Sigmoid colon (tissue), 7 donors: ENCODE measurements around the gene HAAO. TPM values are rescaled to one million over a fixed set of nuclear protein-coding genes. Genes with fewer than 3 reads are reported as not detected.
A peak's percentile ranks its signal among the peaks of the same experiment; 100 is the strongest.

ENCODE experiments used
- DNase-seq: peaks from one replicate; pipeline ENCODE4 v3.0.0-alpha.2; 2019
- H3K27ac ChIP-seq, 4 donors: fragments of 200-600 bp; sonication (generic); one replicate each; pipeline ENCODE4 v1.5.1; 2016 to 2019; ENCODE audit warnings: mild to moderate bottlenecking in 1 of 4
- H3K27me3 ChIP-seq, 3 donors: fragments of 200-600 bp; sonication (generic); one replicate each; pipeline ENCODE4 v1.5.1; 2019; ENCODE audit warnings: mild to moderate bottlenecking in 1 of 3
- H3K36me3 ChIP-seq, 4 donors: fragments of 200-600 bp; sonication (generic); one replicate each; pipeline ENCODE4 v1.5.1; 2016 to 2019
- H3K4me1 ChIP-seq, 4 donors: fragments of 200-600 bp; sonication (generic); one replicate each; pipeline ENCODE4 v1.5.1; 2017 to 2019
- H3K4me3 ChIP-seq, 4 donors: fragments of 200-600 bp; sonication (generic); one replicate each; pipeline ENCODE4 v1.5.1; 2017 to 2019; ENCODE audit warnings: mild to moderate bottlenecking in 2 of 4, moderate library complexity in 1 of 4
- H3K9me3 ChIP-seq, 4 donors: fragments of 200-600 bp in 3 of 4; sonication (generic) in 3 of 4; one replicate each; pipeline versions ENCODE4 v1.5.1 to v1.6.1; 2013 to 2019
- EP300 ChIP-seq, 4 donors: sonication (generic); formaldehyde crosslinking; IDR thresholded peaks; one replicate each; pipeline ENCODE4 v1.6.1; 2017; ENCODE audit warnings: antibody characterized with exemption in 4 of 4
- POLR2A ChIP-seq, 2 donors: fragments of 450-650 bp; IDR thresholded peaks; one replicate each; pipeline ENCODE4 v1.6.1; 2016; ENCODE audit warnings: antibody characterized with exemption in 2 of 2, mild to moderate bottlenecking in 2 of 2, moderate library complexity in 2 of 2
- POLR2AphosphoS5 ChIP-seq, 4 donors: sonication (generic); formaldehyde crosslinking; IDR thresholded peaks; one replicate each; pipeline ENCODE4 v1.6.1; 2017; ENCODE audit warnings: antibody characterized with exemption in 4 of 4
- WGBS, 2 donors: extraction: QIAGEN DNeasy Blood & Tissue Kit; methylation state at CpG; one replicate each; pipeline ENCODE4 v1.1.7; 2013; 5-methylcytosine and 5-hydroxymethylcytosine counted together
- intact Hi-C: fragments of 100-400 bp; cut with DNase I; formaldehyde crosslinking; loops from one replicate; pipeline ENCODE4 v1.15.1; 2023
- polyA plus RNA-seq, 3 donors: library from polyadenylated mRNA; stranded (reverse); fragments of 200-250 nt; gene quantifications; one replicate each; pipeline ENCODE4 v1.2.3, GENCODE V29; 2013
- total RNA-seq, 4 donors: library from RNA; depleted of rRNA; stranded (reverse); fragments of >200 nt; gene quantifications; one replicate each; pipeline ENCODE4 v1.1.0, GENCODE V29; 2016
- TF ChIP-seq, protein P1 (sequence below), 4 experiments: fragments of 450-650 bp in 3 of 4; fragments of 200-600 bp in 1 of 4; IDR thresholded peaks; one replicate each; pipeline ENCODE4 v1.5.1; 2016 to 2019; ENCODE audit warnings: antibody characterized with exemption in 4 of 4, mild to moderate bottlenecking in 3 of 4, moderate library complexity in 2 of 4
- donor health status: healthy with polysubstance abuse.
- donor health status: Bipolar disorder and iron deficiency.
- donor health status: healthy.

HAAO gene
- total RNA-seq (1 to 10 TPM; 2.5 to 5.6 (median 3.5) TPM), polyA plus RNA-seq (10 to 100 TPM in 2 of 3 donors, 1 to 10 TPM in 1; 8.3 to 37.9 (median 12.6) TPM)

DNA sequence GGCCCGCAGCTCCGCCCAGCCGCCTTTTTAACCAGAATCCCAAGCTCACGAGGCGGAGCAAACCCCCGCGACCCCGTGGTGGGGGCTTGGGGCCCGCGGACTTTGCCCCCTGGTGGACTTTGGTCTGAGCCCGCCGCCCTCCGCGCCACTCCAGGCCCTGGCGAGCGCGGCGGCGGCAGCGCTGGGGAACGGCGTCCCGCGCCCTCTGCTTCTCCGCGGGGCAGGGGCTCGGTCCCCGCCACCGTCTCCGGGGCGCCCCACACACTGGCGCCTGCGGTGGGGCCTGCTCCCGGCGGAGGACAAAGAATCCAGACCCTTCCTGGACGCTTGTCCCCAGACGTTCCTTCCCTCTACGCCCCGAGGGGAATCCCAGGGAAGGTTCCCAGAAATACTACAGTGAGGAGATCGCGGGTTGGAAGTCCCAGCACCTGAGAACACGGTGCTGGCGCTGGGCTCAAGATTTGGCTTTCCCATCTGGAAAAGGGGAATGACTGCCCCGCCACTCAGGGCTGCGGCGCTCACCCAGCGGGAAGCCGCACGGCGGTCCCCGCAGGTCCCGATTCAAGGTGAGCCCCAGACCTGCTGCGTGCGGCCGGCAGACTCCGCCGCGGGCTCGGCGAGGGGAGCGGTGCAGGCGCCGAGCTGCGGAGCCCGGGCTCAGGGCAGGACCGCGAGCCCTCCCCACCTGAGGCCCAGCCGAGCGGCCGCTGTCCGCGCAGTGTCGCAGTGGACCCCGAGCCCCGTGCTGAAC lies at the start of gene HAAO:
Gene HAAO, minus strand, starts transcription at position 1 of the 751 bp plus-strand sequence. CDS start 47 bp downstream, outside the sequence.
- Histone ChIP-seq H3K9me3 (no peaks in the 10 kb centered on the region), H3K36me3 (no peaks in the 10 kb centered on the region), H3K4me3 (peak within 1 kb of the TSS; percentile 45 to 66 (median 58)), H3K27ac (peak within 1 kb of the TSS; percentile 71 to 88 (median 80)), H3K27me3 (no peaks in the 10 kb centered on the region), H3K4me1 (peaks cover 0 to 26% (median 17%) of the 10 kb centered on the region in 4 donors)
- DNase-seq, result peak; percentile 59
- TF ChIP-seq, protein P1, sequence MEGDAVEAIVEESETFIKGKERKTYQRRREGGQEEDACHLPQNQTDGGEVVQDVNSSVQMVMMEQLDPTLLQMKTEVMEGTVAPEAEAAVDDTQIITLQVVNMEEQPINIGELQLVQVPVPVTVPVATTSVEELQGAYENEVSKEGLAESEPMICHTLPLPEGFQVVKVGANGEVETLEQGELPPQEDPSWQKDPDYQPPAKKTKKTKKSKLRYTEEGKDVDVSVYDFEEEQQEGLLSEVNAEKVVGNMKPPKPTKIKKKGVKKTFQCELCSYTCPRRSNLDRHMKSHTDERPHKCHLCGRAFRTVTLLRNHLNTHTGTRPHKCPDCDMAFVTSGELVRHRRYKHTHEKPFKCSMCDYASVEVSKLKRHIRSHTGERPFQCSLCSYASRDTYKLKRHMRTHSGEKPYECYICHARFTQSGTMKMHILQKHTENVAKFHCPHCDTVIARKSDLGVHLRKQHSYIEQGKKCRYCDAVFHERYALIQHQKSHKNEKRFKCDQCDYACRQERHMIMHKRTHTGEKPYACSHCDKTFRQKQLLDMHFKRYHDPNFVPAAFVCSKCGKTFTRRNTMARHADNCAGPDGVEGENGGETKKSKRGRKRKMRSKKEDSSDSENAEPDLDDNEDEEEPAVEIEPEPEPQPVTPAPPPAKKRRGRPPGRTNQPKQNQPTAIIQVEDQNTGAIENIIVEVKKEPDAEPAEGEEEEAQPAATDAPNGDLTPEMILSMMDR (IDR thresholded peaks at IDR 0.05), result no peak
- peak in 1 of 4 donors; percentile 23 for TF ChIP-seq POLR2AphosphoS5 (IDR thresholded peaks at IDR 0.05)
- no peak for TF ChIP-seq POLR2A (IDR thresholded peaks at IDR 0.05)
- no peak for TF ChIP-seq EP300 (IDR thresholded peaks at IDR 0.05)
- intact Hi-C loops, result loop anchor here (10.0 kb wide), 2 partner anchors 228 to 298 kb away; partner anchors contain the start of genes KCNG3 and MTA3
- WGBS, 2 donors, result 1% methylated on average over 75 of the region's 75 CpGs

- intact Hi-C loops, result no loop called here
- Histone ChIP-seq H3K27ac (peak overlapping the region in 2 of 4 donors; percentile 23 to 79), H3K27me3 (no peaks in the 10 kb centered on the region), H3K4me1 (peaks cover 0 to 50% (median 45%) of the 10 kb centered on the region in 4 donors), H3K9me3 (no peaks in the 10 kb centered on the region), H3K36me3 (no peaks in the 10 kb centered on the region), H3K4me3 (no peak overlapping the region)
- 91 to 94% methylated on average over 5 of the region's 5 CpGs for WGBS, 2 donors
- DNase-seq, result no peak
- TF ChIP-seq, protein P1 (IDR thresholded peaks at IDR 0.05), result no peak
- no peak for TF ChIP-seq POLR2A (IDR thresholded peaks at IDR 0.05)
- no peak for TF ChIP-seq EP300 (IDR thresholded peaks at IDR 0.05)
- TF ChIP-seq POLR2AphosphoS5 (IDR thresholded peaks at IDR 0.05), result no peak
These were observed 49.0 kb upstream of the HAAO start for GRCh38 chr2:42841344-42841743.

- Histone ChIP-seq H3K4me1 (peaks cover 0 to 44% (median 39%) of the 10 kb centered on the region in 4 donors), H3K27me3 (no peaks in the 10 kb centered on the region), H3K36me3 (no peaks in the 10 kb centered on the region), H3K4me3 (no peak overlapping the region), H3K9me3 (no peaks in the 10 kb centered on the region), H3K27ac (peak overlapping the region; percentile 16 to 27 (median 22))
- intact Hi-C loops, result no loop called here
- DNase-seq, result no peak
- TF ChIP-seq POLR2AphosphoS5 (IDR thresholded peaks at IDR 0.05) (no peak), EP300 (IDR thresholded peaks at IDR 0.05) (no peak), POLR2A (IDR thresholded peaks at IDR 0.05) (no peak)
- TF ChIP-seq, protein P1 (IDR thresholded peaks at IDR 0.05), result no peak
- 90% methylated on average over 6 of the region's 6 CpGs for WGBS, 2 donors
These were observed 48.4 kb upstream of the HAAO start for GRCh38 chr2:42840760-42841159.

DNA sequence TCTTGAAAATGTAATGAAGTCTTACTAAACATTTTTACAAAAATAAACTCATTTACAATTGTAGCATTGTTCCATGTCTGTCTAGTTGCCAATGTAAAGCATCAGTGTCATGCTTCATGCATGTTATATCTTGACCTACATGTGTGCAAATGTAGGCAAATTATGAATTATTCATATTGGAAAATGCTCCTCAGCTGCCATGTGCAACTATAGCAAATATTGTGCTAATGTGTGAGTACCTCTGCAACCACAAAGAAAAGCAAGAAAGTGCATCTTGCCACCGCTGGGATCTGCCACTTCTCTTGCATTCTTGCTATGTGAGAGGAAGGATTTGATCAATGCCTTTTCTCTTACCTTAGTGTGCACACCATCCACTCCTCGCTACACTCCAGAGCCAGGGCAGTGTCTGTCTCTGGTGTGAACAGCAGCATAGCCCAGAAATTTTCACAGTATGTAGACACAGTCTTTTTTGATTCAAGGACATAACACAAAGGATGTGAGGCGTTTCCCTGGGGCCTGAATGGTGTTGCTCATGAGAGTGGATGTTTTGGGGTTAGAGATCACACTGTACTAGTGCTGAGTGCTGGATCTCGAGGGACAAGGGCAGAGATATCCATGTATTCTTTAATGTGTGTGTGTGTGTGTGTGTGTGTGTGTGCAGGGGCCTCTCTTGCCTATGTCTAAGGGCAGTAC lies 47.6 kb upstream of the HAAO start:
- peaks cover 0 to 36% (median 31%) of the 10 kb centered on the region in 4 donors for H3K4me1 ChIP-seq
- no peak overlapping the region for H3K4me3 ChIP-seq
- intact Hi-C loops, result no loop called here
- H3K27ac ChIP-seq, result peak overlapping the region in 2 of 4 donors; percentile 16 to 23
- WGBS, 2 donors, result 79 to 87% methylated on average over 4 of the region's 4 CpGs
- TF ChIP-seq POLR2A (IDR thresholded peaks at IDR 0.05) (no peak), POLR2AphosphoS5 (IDR thresholded peaks at IDR 0.05) (no peak)
- TF ChIP-seq, protein P1 (IDR thresholded peaks at IDR 0.05), result no peak
- H3K36me3 ChIP-seq, result no peaks in the 10 kb centered on the region
- H3K27me3 ChIP-seq, result no peaks in the 10 kb centered on the region
- DNase-seq, result no peak
- no peaks in the 10 kb centered on the region for H3K9me3 ChIP-seq
